Measurements from ENCODE around the gene NEURL3. TPM values are rescaled to one million over a fixed set of nuclear protein-coding genes. Genes with fewer than 3 reads are reported as not detected.
"Not testable (repeated sequence)": the region's sequence is repeated elsewhere in the genome, so short reads cannot be mapped to it uniquely, and the experiment has no call there.

Gene NEURL3
- total RNA-seq, 1 donor from 2014 or later: not detected

DNA sequence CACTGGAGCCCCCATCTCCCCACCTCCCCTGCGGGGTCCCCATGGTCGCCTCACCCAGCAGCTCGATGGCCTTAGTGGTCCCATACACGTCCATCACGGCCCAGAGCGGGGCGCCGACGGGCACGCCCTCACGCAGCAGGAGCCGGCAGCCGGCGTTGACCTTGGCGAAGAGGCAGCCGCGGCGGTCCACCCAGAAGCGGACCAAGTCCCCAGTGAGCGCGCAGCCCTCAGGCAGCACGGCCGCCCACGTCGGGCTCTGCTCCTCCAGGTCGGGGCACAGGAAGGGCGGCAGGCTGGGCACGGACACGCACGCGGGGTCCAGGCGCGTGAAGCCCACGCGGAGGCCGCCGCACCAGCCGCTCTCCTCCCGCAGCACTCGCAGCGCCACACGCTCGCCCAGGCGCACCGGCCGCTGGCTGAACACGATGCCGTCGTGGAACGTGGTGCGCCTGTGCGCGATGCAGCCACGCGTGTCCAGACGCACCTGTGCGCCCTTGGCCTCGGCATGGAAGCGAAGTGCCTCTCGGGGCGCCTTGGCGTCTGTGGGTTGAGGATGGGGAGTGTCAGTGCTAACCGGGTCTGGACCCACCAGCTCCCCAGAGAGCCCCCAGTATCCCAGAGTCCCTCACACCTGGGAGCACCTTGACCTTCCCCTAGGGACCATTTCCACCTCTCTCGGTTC lies 4.6 kb downstream of the NEURL3 start:
- Histone ChIP-seq H3K4me1 (peaks cover 2% of the 10 kb centered on the region), H3K79me2 (ENCODE audit: low read depth) (no peaks in the 10 kb centered on the region), H4K20me1 (ENCODE audit: low read depth) (no peaks in the 10 kb centered on the region), H3K27ac (no peak overlapping the region), H3F3A (ENCODE audit: low read depth) (no peaks in the 10 kb centered on the region), H3K27me3 (no peaks in the 10 kb centered on the region), H3K36me3 (no peaks in the 10 kb centered on the region), H3K9ac (no peak overlapping the region), H3K4me2 (no peak overlapping the region), H3K4me3 (no peak overlapping the region), H2AFZ (replicated peaks) (no peak overlapping the region), H3K9me3 (ENCODE audit: low read depth) (no peaks in the 10 kb centered on the region)
- TF ChIP-seq EZH2phosphoT487 (IDR thresholded peaks at IDR 0.05): no peak
- TF ChIP-seq EZH2 (IDR thresholded peaks at IDR 0.05): no peak
- TF ChIP-seq, protein P1, sequence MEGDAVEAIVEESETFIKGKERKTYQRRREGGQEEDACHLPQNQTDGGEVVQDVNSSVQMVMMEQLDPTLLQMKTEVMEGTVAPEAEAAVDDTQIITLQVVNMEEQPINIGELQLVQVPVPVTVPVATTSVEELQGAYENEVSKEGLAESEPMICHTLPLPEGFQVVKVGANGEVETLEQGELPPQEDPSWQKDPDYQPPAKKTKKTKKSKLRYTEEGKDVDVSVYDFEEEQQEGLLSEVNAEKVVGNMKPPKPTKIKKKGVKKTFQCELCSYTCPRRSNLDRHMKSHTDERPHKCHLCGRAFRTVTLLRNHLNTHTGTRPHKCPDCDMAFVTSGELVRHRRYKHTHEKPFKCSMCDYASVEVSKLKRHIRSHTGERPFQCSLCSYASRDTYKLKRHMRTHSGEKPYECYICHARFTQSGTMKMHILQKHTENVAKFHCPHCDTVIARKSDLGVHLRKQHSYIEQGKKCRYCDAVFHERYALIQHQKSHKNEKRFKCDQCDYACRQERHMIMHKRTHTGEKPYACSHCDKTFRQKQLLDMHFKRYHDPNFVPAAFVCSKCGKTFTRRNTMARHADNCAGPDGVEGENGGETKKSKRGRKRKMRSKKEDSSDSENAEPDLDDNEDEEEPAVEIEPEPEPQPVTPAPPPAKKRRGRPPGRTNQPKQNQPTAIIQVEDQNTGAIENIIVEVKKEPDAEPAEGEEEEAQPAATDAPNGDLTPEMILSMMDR (IDR thresholded peaks at IDR 0.05): no peak
- no peak overlapping the region for H3K27ac Mint-ChIP-seq
- H3K36me3 Mint-ChIP-seq: no peaks in the 10 kb centered on the region
- DNase-seq (ENCODE audit: low spot score): no peak
- H3K27me3 Mint-ChIP-seq (ENCODE audit: insufficient read depth, low read depth): peaks cover 2% of the 10 kb centered on the region
- peaks cover 7% of the 10 kb centered on the region for H3K9me3 Mint-ChIP-seq
- H3K4me3 Mint-ChIP-seq: no peak overlapping the region
- peaks cover 19% of the 10 kb centered on the region for H3K4me1 Mint-ChIP-seq

GRCh38 chr2:96499061-96499960 lies 5.8 kb downstream of the NEURL3 start:
- no peak for DNase-seq (ENCODE audit: low spot score)
- no peaks in the 10 kb centered on the region for H3K27me3 ChIP-seq
- H3K4me2 ChIP-seq: no peak overlapping the region
- no peak overlapping the region for H3K9ac ChIP-seq
- H3K79me2 ChIP-seq (ENCODE audit: low read depth): no peaks in the 10 kb centered on the region
- TF ChIP-seq EZH2phosphoT487 (IDR thresholded peaks at IDR 0.05) (no peak), EZH2 (IDR thresholded peaks at IDR 0.05) (no peak)
- TF ChIP-seq, protein P1 (IDR thresholded peaks at IDR 0.05): no peak
- Mint-ChIP-seq H3K4me3 (no peak overlapping the region), H3K4me1 (peaks cover 12% of the 10 kb centered on the region), H3K36me3 (no peaks in the 10 kb centered on the region), H3K27ac (no peak overlapping the region), H3K27me3 (ENCODE audit: insufficient read depth, low read depth) (peaks cover 2% of the 10 kb centered on the region), H3K9me3 (peaks cover 11% of the 10 kb centered on the region)
- H4K20me1 ChIP-seq (ENCODE audit: low read depth): no peaks in the 10 kb centered on the region
- H3K4me3 ChIP-seq: no peak overlapping the region
- no peak overlapping the region for H3K27ac ChIP-seq
- no peak overlapping the region for H2AFZ ChIP-seq (replicated peaks)
- no peaks in the 10 kb centered on the region for H3K9me3 ChIP-seq (ENCODE audit: low read depth)
- no peaks in the 10 kb centered on the region for H3F3A ChIP-seq (ENCODE audit: low read depth)
- peaks cover 2% of the 10 kb centered on the region for H3K4me1 ChIP-seq
- no peaks in the 10 kb centered on the region for H3K36me3 ChIP-seq

- peaks cover 12% of the 10 kb centered on the region for H3K4me1 Mint-ChIP-seq
- DNase-seq (ENCODE audit: low spot score); H3K79me2 ChIP-seq (ENCODE audit: low read depth); H4K20me1 ChIP-seq (ENCODE audit: low read depth); H3K27ac ChIP-seq; H3K4me3 ChIP-seq; H3K4me2 ChIP-seq; H3K9me3 ChIP-seq (ENCODE audit: low read depth); H3K27me3 Mint-ChIP-seq (ENCODE audit: insufficient read depth, low read depth); H3K4me3 Mint-ChIP-seq; H3K27ac Mint-ChIP-seq; H2AFZ ChIP-seq (replicated peaks); H3K27me3 ChIP-seq; H3F3A ChIP-seq (ENCODE audit: low read depth); H3K36me3 ChIP-seq; H3K4me1 ChIP-seq; H3K9ac ChIP-seq; H3K36me3 Mint-ChIP-seq: not testable (repeated sequence)
- peaks cover 16% of the 10 kb centered on the region for H3K9me3 Mint-ChIP-seq
Measured at GRCh38 chr2:96498611-96499010, 6.5 kb downstream of the NEURL3 start.

DNA sequence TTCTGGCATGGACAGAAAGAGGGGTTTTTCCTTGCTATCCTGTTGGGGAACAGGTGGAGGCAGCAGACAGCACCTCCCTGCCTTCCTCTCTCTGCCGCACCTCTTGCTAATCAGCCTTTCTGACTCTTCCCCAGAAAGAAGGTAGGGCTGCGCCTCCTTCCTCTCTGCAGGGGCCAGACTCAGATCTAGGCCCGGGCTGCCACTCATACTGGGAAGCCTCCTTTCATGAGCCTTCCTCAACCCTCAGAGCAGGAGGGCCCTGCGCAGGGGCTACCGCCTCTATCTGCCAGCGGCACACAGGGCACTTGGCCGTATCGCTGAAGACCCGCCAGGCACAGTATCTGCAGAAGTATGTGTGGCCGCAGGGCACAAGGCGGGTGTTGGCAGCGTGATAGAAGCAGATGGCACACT lies 7.1 kb downstream of the NEURL3 start:
- H3K36me3 Mint-ChIP-seq: no peaks in the 10 kb centered on the region
- no peaks in the 10 kb centered on the region for H3K79me2 ChIP-seq (ENCODE audit: low read depth)
- no peak overlapping the region for H3K27ac Mint-ChIP-seq
- peak overlapping the region; percentile 76 for H2AFZ ChIP-seq (replicated peaks)
- TF ChIP-seq, protein P1 (IDR thresholded peaks at IDR 0.05): peak; percentile 16
- no peak for TF ChIP-seq EZH2phosphoT487 (IDR thresholded peaks at IDR 0.05)
- peaks cover 2% of the 10 kb centered on the region for H3K4me1 ChIP-seq
- H3K36me3 ChIP-seq: no peaks in the 10 kb centered on the region
- H3K9ac ChIP-seq: no peak overlapping the region
- H3K4me3 ChIP-seq: no peak overlapping the region
- H4K20me1 ChIP-seq (ENCODE audit: low read depth): no peaks in the 10 kb centered on the region
- H3K4me2 ChIP-seq: no peak overlapping the region
- peaks cover 16% of the 10 kb centered on the region for H3K9me3 Mint-ChIP-seq
- H3K4me3 Mint-ChIP-seq: no peak overlapping the region
- H3F3A ChIP-seq (ENCODE audit: low read depth): no peaks in the 10 kb centered on the region
- H3K27ac ChIP-seq: no peak overlapping the region
- peaks cover 2% of the 10 kb centered on the region for H3K27me3 Mint-ChIP-seq (ENCODE audit: insufficient read depth, low read depth)
- peaks cover 12% of the 10 kb centered on the region for H3K4me1 Mint-ChIP-seq
- H3K9me3 ChIP-seq (ENCODE audit: low read depth): no peaks in the 10 kb centered on the region
- no peaks in the 10 kb centered on the region for H3K27me3 ChIP-seq
- no peak for DNase-seq (ENCODE audit: low spot score)
